KOPT-K1 (cell line): Measurements from ENCODE around the gene RBCK1.
"Not testable (repeated sequence)": the region's sequence is repeated elsewhere in the genome, so short reads cannot be mapped to it uniquely, and the experiment has no call there.

Source experiments
- H3K27ac ChIP-seq: fragments of 200-600 bp; sonication (generic); 2 replicates; pipeline ENCODE4 v1.5.1; 2016; ENCODE audit warnings: antibody characterized with exemption, mild to moderate bottlenecking, low read depth, low read length; ENCODE audit not compliant: poor library complexity, severe bottlenecking
- H3K36me3 ChIP-seq: fragments of 200-600 bp; sonication (generic); 2 replicates; pipeline ENCODE4 v1.5.1; 2017; ENCODE audit warnings: antibody characterized with exemption, mild to moderate bottlenecking, low read length, moderate library complexity; ENCODE audit not compliant: insufficient read depth
- H3K9me3 ChIP-seq: fragments of 200-600 bp; sonication (generic); 2 replicates; pipeline ENCODE4 v1.5.1; 2017; ENCODE audit warnings: antibody characterized with exemption, low read length, mild to moderate bottlenecking; ENCODE audit not compliant: insufficient read depth, poor library complexity, severe bottlenecking

RBCK1 gene

GRCh38 chr20:385448-385847 lies 22.7 kb upstream of the RBCK1 start:
- no peak overlapping the region for H3K27ac ChIP-seq
- H3K36me3 ChIP-seq = peaks cover 31% of the 10 kb centered on the region
- H3K9me3 ChIP-seq = no peaks in the 10 kb centered on the region

GRCh38 chr20:386634-387033 lies 21.5 kb upstream of the RBCK1 start:
- peaks cover 43% of the 10 kb centered on the region for H3K36me3 ChIP-seq
- H3K27ac ChIP-seq, H3K9me3 ChIP-seq: not testable (repeated sequence)

DNA sequence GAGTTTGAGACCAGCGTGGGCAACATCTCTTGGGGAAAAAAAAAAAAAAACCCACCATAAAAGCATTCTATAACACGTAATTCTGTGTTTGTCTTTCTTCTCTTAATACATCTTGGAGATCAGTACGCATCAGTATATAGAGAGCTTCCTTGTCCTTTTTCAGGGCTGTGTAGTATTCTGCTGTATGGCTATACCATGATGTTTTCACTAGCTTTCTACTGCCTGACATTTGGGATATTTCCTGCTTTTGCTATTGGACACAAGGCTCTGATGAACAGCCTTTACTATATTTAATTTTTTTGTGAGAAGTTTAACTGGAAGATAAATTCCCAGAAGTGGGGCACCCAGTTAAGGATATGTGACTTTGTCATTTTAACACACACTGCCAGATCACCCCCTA lies 20.6 kb upstream of the RBCK1 start:
- Histone ChIP-seq H3K27ac (no peak overlapping the region), H3K9me3 (no peaks in the 10 kb centered on the region), H3K36me3 (peaks cover 51% of the 10 kb centered on the region)

- Histone ChIP-seq H3K9me3 (no peaks in the 10 kb centered on the region), H3K27ac (no peak overlapping the region), H3K36me3 (peaks cover 59% of the 10 kb centered on the region)
These were observed 19.8 kb upstream of the RBCK1 start for GRCh38 chr20:388034-388994.

- no peak overlapping the region for H3K27ac ChIP-seq
- H3K36me3 ChIP-seq = peaks cover 68% of the 10 kb centered on the region
- H3K9me3 ChIP-seq = no peaks in the 10 kb centered on the region
These were observed 18.9 kb upstream of the RBCK1 start for GRCh38 chr20:389220-389619.

DNA sequence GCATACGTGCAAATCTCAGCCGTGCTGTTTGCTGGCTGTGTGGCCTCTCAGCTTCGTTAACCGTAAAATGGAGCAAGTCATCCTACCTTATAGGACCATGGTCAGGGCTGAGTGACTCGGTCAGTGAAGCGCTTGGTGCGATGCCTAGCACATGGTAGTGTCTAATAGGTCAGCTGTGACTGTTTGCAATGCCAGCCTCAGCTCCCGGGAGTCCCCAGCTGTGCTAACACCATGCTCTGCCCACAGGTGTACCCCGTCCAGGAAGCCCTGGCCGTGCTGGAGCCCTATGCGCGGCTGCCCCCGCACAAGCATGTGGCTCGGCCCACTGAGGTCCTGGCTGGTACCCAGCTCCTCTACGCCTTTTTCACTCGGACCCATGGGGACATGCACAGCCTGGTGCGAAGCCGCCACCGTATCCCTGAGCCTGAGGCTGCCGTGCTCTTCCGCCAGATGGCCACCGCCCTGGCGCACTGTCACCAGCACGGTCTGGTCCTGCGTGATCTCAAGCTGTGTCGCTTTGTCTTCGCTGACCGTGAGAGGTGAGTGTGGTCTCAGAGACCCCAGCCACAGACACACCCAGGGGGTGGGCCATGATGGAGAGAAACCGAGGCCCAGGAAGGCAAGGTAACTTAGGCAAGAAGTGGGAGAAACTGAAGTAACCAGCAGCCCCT lies 16.9 kb upstream of the RBCK1 start:
- H3K9me3 ChIP-seq = no peaks in the 10 kb centered on the region
- H3K27ac ChIP-seq = no peak overlapping the region
- peaks cover 88% of the 10 kb centered on the region for H3K36me3 ChIP-seq

- not testable (repeated sequence) for H3K9me3 ChIP-seq, H3K27ac ChIP-seq
- peaks cover 97% of the 10 kb centered on the region for H3K36me3 ChIP-seq
These were observed 14.8 kb upstream of the RBCK1 start for GRCh38 chr20:393296-393695.

- peaks cover 72% of the 10 kb centered on the region for H3K36me3 ChIP-seq
These were observed 11.9 kb upstream of the RBCK1 start for GRCh38 chr20:396252-396618.

DNA sequence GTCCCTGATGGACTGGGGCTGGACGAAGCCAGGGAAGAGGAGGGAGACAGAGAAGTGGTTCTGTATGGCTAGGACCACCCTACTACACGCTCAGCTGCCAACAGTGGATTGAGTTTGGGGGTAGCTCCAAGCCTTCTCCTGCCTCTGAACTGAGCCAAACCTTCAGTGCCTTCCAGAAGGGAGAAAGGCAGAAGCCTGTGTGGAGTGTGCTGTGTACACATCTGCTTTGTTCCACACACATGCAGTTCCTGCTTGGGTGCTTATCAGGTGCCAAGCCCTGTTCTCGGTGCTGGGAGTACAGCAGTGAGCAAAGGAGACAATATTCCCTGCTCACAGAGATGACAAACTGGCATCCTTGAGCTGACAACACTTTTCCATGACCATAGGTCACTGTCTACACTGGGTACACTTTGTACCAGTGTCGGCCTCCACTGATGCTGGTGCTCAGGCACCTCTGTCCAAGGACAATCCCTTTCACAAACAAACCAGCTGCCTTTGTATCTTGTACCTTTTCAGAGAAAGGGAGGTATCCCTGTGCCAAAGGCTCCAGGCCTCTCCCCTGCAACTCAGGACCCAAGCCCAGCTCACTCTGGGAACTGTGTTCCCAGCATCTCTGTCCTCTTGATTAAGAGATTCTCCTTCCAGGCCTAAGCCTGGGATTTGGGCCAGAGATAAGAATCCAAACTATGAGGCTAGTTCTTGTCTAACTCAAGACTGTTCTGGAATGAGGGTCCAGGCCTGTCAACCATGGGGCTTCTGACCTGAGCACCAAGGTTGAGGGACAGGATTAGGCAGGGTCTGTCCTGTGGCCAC lies 11.3 kb upstream of the RBCK1 start:
- no peaks in the 10 kb centered on the region for H3K9me3 ChIP-seq
- peaks cover 66% of the 10 kb centered on the region for H3K36me3 ChIP-seq
- H3K27ac ChIP-seq = no peak overlapping the region

More at GRCh38 chr20:396252-396618, 11.9 kb upstream of the RBCK1 start:
- H3K9me3 ChIP-seq = no peaks in the 10 kb centered on the region
- H3K27ac ChIP-seq = no peak overlapping the region

- Histone ChIP-seq H3K36me3 (peaks cover 58% of the 10 kb centered on the region), H3K27ac (no peak overlapping the region), H3K9me3 (no peaks in the 10 kb centered on the region)
These were observed 10.5 kb upstream of the RBCK1 start for GRCh38 chr20:397432-398237.

- no peak overlapping the region for H3K27ac ChIP-seq
These were observed 8.9 kb upstream of the RBCK1 start for GRCh38 chr20:399182-399707.

GRCh38 chr20:400128-400453 lies 8.0 kb upstream of the RBCK1 start:
- Histone ChIP-seq H3K36me3 (peaks cover 34% of the 10 kb centered on the region), H3K27ac (peak overlapping the region; percentile 71), H3K9me3 (no peaks in the 10 kb centered on the region)

More at GRCh38 chr20:399182-399707, 8.9 kb upstream of the RBCK1 start:
- no peaks in the 10 kb centered on the region for H3K9me3 ChIP-seq
- peaks cover 43% of the 10 kb centered on the region for H3K36me3 ChIP-seq

DNA sequence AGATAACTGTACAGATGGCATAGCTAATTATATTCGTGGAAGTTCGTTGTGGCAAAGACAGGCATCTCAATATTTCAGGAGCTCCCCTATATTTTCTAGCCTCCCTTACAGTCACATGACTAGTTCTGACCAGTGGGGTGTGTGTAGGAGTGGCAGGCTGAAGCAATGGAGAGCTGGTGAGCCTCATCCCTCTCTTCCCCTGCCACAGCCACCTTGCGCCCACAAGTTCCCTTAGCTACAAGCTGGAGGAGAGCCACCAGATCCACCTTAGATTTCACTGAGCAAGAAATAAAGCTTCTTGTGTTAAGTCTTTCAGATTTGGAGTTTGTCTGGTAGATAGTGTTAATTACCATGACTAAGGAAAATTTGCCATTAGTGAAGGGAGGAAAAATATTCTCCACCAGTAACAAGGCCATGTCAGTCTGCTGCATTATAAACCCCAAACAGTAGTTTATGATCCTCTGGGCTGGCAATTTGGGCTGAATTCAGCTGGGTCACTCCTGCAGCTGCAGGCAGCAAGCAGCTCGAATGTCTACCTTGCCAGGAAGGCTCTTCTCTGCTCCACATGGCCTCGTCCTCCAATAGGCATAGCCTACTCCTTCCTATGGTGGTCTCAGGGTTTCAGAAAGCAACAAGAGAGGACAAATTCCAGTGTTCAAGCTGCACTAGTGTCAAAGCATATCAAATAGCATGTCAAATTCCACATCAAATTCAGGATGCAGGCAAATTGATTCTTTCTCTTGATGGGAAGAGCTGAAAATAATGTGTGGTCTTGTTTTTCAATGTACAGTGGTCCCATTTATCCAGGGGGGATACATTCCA lies 7.4 kb upstream of the RBCK1 start:
- Histone ChIP-seq H3K36me3 (peaks cover 28% of the 10 kb centered on the region), H3K9me3 (no peaks in the 10 kb centered on the region), H3K27ac (peak overlapping the region; percentile 71)
